Measurements from ENCODE around the gene PPT1.

DNA sequence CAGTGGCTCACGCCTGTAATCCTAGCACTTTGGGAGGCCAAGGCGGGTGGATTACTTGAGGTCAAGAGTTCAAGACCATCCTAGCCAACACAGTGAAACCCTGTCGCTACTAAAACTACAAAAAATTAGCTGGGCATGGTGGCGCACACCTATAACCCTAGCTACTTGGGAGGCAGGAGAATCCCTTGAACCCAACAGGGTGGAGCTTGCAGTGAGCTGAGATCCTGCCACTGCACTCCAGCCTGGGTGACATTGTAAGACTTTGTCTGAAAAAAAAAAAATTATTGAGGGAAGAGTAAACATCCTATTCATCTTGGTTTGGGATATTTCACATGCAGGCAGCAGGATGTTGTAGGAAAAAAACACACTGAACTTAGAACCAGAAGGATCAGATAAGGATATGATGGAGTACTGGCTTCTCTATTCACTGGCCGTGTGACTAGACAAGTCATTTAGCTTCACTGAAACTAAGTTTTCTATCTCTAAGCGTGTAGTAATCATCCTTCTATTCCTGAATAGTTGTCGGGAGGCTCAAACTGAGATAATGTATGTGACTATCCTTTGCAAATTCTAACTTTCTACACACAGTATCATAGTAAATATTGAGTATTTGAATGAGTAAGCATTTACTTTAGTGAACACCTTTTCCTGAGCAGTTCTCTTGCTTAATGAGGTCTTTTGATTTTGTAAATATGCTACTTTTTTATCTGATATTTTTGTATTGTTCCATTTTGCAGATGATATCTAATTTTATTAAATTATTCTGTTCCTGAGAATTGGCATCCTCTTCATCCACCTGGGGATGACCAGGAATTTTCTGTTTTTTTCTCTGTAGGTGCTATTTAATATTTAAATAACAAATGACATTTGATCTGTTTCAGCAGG lies 38.4 kb downstream of the PPT1 start:
- TF ChIP-seq, protein P1, sequence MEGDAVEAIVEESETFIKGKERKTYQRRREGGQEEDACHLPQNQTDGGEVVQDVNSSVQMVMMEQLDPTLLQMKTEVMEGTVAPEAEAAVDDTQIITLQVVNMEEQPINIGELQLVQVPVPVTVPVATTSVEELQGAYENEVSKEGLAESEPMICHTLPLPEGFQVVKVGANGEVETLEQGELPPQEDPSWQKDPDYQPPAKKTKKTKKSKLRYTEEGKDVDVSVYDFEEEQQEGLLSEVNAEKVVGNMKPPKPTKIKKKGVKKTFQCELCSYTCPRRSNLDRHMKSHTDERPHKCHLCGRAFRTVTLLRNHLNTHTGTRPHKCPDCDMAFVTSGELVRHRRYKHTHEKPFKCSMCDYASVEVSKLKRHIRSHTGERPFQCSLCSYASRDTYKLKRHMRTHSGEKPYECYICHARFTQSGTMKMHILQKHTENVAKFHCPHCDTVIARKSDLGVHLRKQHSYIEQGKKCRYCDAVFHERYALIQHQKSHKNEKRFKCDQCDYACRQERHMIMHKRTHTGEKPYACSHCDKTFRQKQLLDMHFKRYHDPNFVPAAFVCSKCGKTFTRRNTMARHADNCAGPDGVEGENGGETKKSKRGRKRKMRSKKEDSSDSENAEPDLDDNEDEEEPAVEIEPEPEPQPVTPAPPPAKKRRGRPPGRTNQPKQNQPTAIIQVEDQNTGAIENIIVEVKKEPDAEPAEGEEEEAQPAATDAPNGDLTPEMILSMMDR (IDR thresholded peaks at IDR 0.05) = no peak
- no peak for TF ChIP-seq ZFX (IDR thresholded peaks at IDR 0.05; ENCODE audit: borderline replicate concordance)

All from 22Rv1 (cell line).